Neutrophil (primary cell): ENCODE results near the gene CCPG1.
A peak's percentile ranks its signal among the peaks of the same experiment; 100 is the strongest.
"Not testable (repeated sequence)": the region's sequence is repeated elsewhere in the genome, so short reads cannot be mapped to it uniquely, and the experiment has no call there.

ENCODE experiments used
- H3K27ac ChIP-seq: fragments of 200-600 bp; sonication (generic); 2 replicates; pipeline ENCODE4 v1.5.1; 2016; ENCODE audit warnings: mild to moderate bottlenecking, moderate library complexity
- H3K27me3 ChIP-seq: fragments of 200-600 bp; sonication (generic); 2 replicates; pipeline ENCODE4 v1.6.0; 2016; ENCODE audit warnings: mild to moderate bottlenecking
- H3K36me3 ChIP-seq: fragments of 200-600 bp; sonication (generic); 2 replicates; pipeline ENCODE4 v1.5.1; 2017
- H3K4me1 ChIP-seq, 2 experiments: fragments of 200-600 bp in 1 of 2; sonication (generic) in 1 of 2; 1 replicate in 1 of 2; 2 replicates in 1 of 2; pipeline versions ENCODE4 v1.5.1 to v1.6.1; 2013 to 2016; ENCODE audit warnings: low read depth in 1 of 2, low read length in 1 of 2, mild to moderate bottlenecking in 1 of 2, moderate library complexity in 1 of 2; ENCODE audit not compliant: control insufficient read depth in 1 of 2, insufficient read depth in 1 of 2
- H3K4me3 ChIP-seq, 2 experiments: fragments of 200-600 bp in 1 of 2; sonication (generic) in 1 of 2; 1 replicate in 1 of 2; 2 replicates in 1 of 2; pipeline ENCODE4 v1.5.1; 2013 to 2016; ENCODE audit warnings: low read depth in 1 of 2, low read length in 1 of 2, mild to moderate bottlenecking in 1 of 2, moderate library complexity in 1 of 2
- H3K9me3 ChIP-seq: fragments of 200-600 bp; sonication (generic); 2 replicates; pipeline ENCODE4 v1.5.1; 2016
- TF ChIP-seq, protein P1 (sequence below): fragments of 200-600 bp; sonication (generic); IDR thresholded peaks from 2 replicates; pipeline ENCODE4 v1.5.1; 2016; ENCODE audit warnings: antibody characterized with exemption

CCPG1 gene, protein sequence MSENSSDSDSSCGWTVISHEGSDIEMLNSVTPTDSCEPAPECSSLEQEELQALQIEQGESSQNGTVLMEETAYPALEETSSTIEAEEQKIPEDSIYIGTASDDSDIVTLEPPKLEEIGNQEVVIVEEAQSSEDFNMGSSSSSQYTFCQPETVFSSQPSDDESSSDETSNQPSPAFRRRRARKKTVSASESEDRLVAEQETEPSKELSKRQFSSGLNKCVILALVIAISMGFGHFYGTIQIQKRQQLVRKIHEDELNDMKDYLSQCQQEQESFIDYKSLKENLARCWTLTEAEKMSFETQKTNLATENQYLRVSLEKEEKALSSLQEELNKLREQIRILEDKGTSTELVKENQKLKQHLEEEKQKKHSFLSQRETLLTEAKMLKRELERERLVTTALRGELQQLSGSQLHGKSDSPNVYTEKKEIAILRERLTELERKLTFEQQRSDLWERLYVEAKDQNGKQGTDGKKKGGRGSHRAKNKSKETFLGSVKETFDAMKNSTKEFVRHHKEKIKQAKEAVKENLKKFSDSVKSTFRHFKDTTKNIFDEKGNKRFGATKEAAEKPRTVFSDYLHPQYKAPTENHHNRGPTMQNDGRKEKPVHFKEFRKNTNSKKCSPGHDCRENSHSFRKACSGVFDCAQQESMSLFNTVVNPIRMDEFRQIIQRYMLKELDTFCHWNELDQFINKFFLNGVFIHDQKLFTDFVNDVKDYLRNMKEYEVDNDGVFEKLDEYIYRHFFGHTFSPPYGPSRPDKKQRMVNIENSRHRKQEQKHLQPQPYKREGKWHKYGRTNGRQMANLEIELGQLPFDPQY

DNA sequence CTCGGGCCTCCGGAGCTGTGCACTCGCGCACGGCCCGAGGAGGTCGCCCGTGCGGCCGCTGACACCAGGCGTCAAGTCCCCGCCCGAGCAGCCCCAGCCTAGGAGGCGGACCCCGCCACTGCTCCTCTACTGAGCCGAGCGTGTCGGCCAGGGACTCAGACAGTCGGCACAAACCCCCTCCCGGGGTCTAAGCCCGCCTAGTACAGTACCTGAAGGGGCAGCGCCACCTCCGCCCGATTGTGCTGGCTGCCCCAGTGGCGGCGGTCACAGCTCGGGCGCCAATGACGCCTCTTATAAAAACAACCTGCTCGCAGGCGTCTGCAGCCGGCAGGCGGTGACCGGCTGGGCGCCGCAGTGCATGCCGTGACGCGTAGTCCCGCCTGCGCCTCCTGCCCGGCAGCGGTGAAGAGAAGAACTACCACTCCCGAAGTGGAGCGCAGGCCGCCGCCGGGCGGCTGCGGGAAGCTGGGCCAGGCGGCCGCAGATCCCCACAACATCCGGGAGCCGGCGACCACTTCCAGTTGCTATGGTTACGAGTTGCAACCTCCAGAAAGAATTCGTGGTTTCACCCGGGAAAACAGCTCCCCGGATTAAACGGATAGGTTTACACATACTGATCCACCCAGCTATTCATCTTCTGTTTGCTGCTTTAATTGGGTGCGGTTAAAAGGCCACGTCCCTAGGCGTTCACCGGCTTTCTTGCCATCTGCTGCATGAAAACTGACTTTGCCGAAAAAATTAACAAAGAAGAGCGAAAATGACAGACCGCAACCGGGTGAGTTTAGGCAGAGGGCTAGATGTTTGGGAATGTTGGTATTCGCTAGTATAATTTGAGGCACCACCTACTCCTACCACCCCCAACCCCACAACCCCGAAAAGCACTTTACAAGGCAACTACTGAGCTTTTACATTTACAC is at the start of gene CCPG1, which contains the start of gene PIERCE2:
Gene CCPG1 (minus strand): TSS at position 348 of the 917 bp plus-strand sequence. CDS start 18,935 bp downstream, outside the sequence.
Gene PIERCE2 (plus strand): TSS at position 484 of the 917 bp plus-strand sequence. CDS start 274 bp downstream, at position 758.
- TF ChIP-seq, protein P1, sequence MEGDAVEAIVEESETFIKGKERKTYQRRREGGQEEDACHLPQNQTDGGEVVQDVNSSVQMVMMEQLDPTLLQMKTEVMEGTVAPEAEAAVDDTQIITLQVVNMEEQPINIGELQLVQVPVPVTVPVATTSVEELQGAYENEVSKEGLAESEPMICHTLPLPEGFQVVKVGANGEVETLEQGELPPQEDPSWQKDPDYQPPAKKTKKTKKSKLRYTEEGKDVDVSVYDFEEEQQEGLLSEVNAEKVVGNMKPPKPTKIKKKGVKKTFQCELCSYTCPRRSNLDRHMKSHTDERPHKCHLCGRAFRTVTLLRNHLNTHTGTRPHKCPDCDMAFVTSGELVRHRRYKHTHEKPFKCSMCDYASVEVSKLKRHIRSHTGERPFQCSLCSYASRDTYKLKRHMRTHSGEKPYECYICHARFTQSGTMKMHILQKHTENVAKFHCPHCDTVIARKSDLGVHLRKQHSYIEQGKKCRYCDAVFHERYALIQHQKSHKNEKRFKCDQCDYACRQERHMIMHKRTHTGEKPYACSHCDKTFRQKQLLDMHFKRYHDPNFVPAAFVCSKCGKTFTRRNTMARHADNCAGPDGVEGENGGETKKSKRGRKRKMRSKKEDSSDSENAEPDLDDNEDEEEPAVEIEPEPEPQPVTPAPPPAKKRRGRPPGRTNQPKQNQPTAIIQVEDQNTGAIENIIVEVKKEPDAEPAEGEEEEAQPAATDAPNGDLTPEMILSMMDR = peak; percentile 98
- Histone ChIP-seq H3K27me3 (no peaks in the 10 kb centered on the region), H3K36me3 (no peaks in the 10 kb centered on the region), H3K27ac (peak within 1 kb of the TSS; percentile 93), H3K4me1 (peaks cover 45 to 50% of the 10 kb centered on the region in 2 experiments), H3K4me3 (peak within 1 kb of the TSS; percentile 78 to 92), H3K9me3 (no peaks in the 10 kb centered on the region)

DNA sequence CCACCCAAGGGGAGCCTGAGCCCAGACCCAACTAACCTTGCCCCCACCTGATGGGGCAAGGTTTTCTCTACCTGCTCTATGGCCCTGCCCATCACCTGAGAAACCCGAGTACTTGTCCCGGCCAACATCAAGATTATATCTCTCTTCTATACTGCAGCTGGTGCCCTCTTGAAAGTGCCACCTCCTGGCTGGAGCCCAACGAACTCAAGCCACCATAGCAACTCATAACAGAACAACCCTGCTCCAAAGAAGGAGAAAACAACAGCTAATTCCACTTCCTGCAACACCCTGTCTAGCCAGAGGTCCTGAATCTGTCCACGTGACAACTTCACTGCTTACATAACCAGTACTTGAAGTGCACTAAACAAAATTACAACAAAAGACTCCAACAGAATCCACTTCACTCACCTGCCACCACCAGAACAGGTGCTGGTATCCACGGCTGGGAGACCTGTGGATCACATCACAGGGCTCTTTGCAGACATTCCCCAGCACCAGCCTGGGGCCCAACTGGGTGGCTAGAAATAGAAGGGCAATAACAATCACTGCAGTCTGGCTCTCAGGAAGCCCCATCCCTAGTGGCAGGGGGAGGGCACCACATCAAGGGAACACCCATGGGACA is 49.4 kb upstream of the CCPG1 start:
- no peaks in the 10 kb centered on the region for H3K27me3 ChIP-seq
- H3K27ac ChIP-seq = no peak overlapping the region
- H3K4me3 ChIP-seq = no peak overlapping the region
- TF ChIP-seq, protein P1 = no peak
- no peaks in the 10 kb centered on the region for H3K9me3 ChIP-seq
- H3K36me3 ChIP-seq = no peaks in the 10 kb centered on the region
- H3K4me1 ChIP-seq = no peaks in the 10 kb centered on the region

DNA sequence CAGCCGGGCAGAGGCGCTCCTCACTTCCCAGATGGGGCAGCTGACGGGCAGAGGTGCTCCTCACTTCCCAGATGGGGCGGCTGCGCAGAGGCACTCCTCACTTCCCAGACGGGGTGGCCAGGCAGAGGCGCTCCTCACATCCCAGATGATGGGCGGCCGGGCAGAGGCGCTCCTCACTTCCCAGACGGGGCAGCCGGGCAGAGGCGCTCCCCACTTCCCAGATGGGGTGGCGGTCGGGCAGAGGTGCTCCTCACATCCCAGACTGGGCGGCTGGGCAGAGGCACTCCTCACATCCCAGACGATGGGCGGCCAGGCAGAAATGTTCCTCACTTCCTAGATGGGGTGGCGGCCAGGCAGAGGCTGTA is 38.9 kb upstream of the CCPG1 start:
- H3K4me3 ChIP-seq, H3K27ac ChIP-seq, H3K4me1 ChIP-seq, H3K27me3 ChIP-seq, H3K9me3 ChIP-seq, H3K36me3 ChIP-seq: not testable (repeated sequence)

DNA sequence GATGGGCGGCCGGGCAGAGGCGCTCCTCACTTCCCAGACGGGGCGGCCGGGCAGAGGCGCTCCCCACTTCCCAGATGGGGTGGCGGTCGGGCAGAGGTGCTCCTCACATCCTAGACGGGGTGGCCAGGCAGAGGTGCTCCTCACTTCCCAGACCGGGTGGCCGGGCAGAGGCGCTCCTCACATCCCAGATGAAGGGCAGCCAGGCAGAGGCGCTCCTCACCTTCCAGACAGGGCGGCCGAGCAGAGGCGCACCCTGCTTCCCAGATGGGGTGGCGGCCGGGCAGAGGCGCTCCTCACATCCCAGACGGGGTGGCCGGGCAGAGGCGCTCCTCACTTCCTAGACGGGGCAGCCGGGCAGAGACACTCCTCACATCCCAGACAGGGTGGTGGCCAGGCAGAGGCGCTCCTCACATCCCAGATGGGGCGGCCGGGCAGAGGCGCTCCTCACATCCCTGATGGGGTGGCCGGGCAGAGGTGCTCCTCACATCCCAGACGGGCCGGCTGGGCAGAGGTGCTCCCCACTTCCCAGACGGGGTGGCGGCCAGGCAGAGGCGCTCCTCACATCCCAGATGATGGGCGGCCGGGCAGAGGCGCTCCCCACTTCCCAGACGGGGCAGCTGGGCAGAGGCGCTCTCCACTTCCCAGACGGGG is 38.3 kb upstream of the CCPG1 start:
- not testable (repeated sequence) for H3K36me3 ChIP-seq, H3K27me3 ChIP-seq, H3K4me3 ChIP-seq, H3K9me3 ChIP-seq, H3K4me1 ChIP-seq, H3K27ac ChIP-seq

DNA sequence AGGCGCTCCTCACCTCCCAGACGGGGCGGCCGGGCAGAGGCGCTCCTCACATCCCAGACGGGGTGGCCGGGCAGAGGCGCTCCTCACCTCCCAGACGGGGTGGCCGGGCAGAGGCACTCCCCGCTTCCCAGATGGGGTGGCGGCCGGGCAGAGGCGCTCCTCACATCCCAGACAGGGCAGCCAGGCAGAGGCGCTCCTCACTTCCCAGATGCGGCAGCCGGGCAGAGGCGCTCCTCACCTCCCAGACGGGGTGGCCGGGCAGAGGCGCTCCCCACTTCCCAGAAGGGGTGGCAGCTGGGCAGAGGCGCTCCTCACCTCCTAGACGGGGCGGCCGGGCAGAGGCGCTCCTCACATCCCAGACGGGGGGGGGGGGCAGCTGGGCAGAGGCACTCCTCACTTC is 37.8 kb upstream of the CCPG1 start:
- H3K27ac ChIP-seq, H3K36me3 ChIP-seq, H3K4me1 ChIP-seq, H3K4me3 ChIP-seq, H3K27me3 ChIP-seq, H3K9me3 ChIP-seq: not testable (repeated sequence)

DNA sequence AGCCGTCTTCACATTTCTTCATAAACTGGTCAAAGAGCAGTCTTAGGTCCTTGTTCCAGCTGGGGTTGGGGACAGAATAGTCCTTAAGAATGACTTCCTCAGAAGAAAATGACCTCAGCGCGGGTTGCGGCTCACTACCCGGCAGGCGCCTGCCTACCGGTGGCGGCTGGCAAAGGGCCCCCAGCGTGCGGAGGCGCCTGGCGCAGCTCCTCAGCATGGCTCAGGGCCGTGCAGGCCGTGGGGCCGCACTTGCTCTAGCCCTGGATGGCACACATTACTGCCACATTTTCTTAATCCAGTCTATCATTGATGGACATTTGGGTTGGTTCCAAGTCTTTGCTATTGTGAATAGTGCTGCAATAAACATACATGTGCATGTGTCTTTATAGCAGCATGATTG is 35.0 kb upstream of the CCPG1 start:
- H3K27ac ChIP-seq, H3K36me3 ChIP-seq, H3K27me3 ChIP-seq, H3K9me3 ChIP-seq, H3K4me1 ChIP-seq, H3K4me3 ChIP-seq: not testable (repeated sequence)
